ENCODE results near the gene SREBF2. TPM values are rescaled to one million over a fixed set of nuclear protein-coding genes. Genes with fewer than 3 reads are reported as not detected.

Gene SREBF2
- total and polyA plus RNA-seq, 9 of the 15 experiments (the other 6 are each of a cell fraction or from before 2014, with no cell fraction given), result 1.1 to 84.2 (median 26.9) TPM

DNA sequence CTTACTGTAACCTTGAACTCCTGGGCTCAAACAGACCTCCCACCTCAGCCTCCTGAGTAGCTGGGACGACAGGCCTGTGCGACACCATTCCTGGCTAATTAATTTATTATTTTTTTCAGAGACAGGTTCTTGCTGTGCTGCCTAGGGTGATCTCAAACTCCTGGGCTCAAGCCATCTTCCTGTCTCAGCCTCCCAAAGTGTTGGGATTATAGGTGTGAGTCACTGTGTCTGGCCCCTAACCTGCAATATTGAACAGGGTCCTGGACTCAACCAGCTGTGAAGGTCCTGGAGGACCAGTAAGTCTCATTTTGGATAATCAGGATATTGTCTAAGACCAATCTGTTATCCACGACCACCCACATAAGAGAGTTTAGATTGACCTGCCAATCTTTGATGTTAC lies 17.2 kb upstream of the SREBF2 start:
- WGBS (ENCODE audit: insufficient coverage, low coverage, missing lambda C conversion rate), result 95% methylated on average over 3 of the region's 3 CpGs
- Histone ChIP-seq H4K20me1 (replicated peaks; ENCODE audit: control insufficient read depth, insufficient read depth, low read length) (no peaks in the 10 kb centered on the region), H3K4me3 (no peak overlapping the region), H3K4me2 (ENCODE audit: insufficient read depth, low read length) (no peak overlapping the region), H3K27me3 (ENCODE audit: control insufficient read depth in 2 of 2, insufficient read depth in 2 of 2, low read length in 2 of 2) (no peaks in the 10 kb centered on the region), H3K36me3 (ENCODE audit: control insufficient read depth, insufficient read depth, low read length) (peaks cover 48% of the 10 kb centered on the region; the same call in 2 of the 3 replicates), H3K4me1 (replicated peaks in 1 of 2; ENCODE audit: control insufficient read depth in 2 of 2, insufficient read depth in 2 of 2, low read length in 2 of 2) (no peaks in the 10 kb centered on the region; a peak in 1 of 5 replicates), H3K9me1 (ENCODE audit: control insufficient read depth, insufficient read depth, low read length) (peaks cover 5% of the 10 kb centered on the region), H3K27ac (ENCODE audit: extremely low read depth, low read depth, low read length) (no peak overlapping the region), H2AFZ (ENCODE audit: low read depth, low read length) (no peak overlapping the region), H3K79me2 (ENCODE audit: control insufficient read depth, insufficient read depth, low read length) (no peaks in the 10 kb centered on the region), H3K9ac (ENCODE audit: insufficient read depth in 1 of 2, low read depth in 2 of 2, low read length in 2 of 2) (no peak overlapping the region), H3K9me3 (replicated peaks; ENCODE audit: control insufficient read depth, insufficient read depth, low read depth, low read length) (no peaks in the 10 kb centered on the region)
- DNase-seq (ENCODE audit: extremely low read depth in 1 of 4, low spot score in 3 of 4) (no peak), FAIRE-seq (no peak), ATAC-seq (no peak)
- TF ChIP-seq ERF (CRISPR knock-in tag; IDR thresholded peaks at IDR 0.05), result no peak
- TF ChIP-seq, protein P1, sequence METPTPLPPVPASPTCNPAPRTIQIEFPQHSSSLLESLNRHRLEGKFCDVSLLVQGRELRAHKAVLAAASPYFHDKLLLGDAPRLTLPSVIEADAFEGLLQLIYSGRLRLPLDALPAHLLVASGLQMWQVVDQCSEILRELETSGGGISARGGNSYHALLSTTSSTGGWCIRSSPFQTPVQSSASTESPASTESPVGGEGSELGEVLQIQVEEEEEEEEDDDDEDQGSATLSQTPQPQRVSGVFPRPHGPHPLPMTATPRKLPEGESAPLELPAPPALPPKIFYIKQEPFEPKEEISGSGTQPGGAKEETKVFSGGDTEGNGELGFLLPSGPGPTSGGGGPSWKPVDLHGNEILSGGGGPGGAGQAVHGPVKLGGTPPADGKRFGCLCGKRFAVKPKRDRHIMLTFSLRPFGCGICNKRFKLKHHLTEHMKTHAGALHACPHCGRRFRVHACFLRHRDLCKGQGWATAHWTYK (CRISPR knock-in tag; IDR thresholded peaks at IDR 0.05), result no peak
- no peak for TF ChIP-seq KAT2B (IDR thresholded peaks at IDR 0.05; ENCODE audit: low read depth, low read length)
- TF ChIP-seq, protein P2, sequence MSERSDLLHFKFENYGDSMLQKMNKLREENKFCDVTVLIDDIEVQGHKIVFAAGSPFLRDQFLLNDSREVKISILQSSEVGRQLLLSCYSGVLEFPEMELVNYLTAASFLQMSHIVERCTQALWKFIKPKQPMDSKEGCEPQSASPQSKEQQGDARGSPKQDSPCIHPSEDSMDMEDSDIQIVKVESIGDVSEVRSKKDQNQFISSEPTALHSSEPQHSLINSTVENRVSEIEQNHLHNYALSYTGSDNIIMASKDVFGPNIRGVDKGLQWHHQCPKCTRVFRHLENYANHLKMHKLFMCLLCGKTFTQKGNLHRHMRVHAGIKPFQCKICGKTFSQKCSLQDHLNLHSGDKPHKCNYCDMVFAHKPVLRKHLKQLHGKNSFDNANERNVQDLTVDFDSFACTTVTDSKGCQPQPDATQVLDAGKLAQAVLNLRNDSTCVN (CRISPR knock-in tag; IDR thresholded peaks at IDR 0.05), result no peak
- no peak for TF ChIP-seq HDAC6 (IDR thresholded peaks at IDR 0.05; ENCODE audit: low read depth, low read length)
- TF ChIP-seq SRSF1 (IDR thresholded peaks at IDR 0.05; ENCODE audit: low read depth, low read length), result no peak
- no peak for TF ChIP-seq RBM15 (IDR thresholded peaks at IDR 0.05; ENCODE audit: insufficient read depth, low read length)
- TF ChIP-seq ZNF263 (CRISPR knock-in tag; IDR thresholded peaks at IDR 0.05; ENCODE audit: borderline replicate concordance), result no peak
- TF ChIP-seq, protein P3, sequence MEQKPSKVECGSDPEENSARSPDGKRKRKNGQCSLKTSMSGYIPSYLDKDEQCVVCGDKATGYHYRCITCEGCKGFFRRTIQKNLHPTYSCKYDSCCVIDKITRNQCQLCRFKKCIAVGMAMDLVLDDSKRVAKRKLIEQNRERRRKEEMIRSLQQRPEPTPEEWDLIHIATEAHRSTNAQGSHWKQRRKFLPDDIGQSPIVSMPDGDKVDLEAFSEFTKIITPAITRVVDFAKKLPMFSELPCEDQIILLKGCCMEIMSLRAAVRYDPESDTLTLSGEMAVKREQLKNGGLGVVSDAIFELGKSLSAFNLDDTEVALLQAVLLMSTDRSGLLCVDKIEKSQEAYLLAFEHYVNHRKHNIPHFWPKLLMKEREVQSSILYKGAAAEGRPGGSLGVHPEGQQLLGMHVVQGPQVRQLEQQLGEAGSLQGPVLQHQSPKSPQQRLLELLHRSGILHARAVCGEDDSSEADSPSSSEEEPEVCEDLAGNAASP (IDR thresholded peaks at IDR 0.05), result no peak
- no peak for TF ChIP-seq ASH1L (IDR thresholded peaks at IDR 0.05; ENCODE audit: borderline replicate concordance, low read depth, partially characterized antibody)
- no peak for TF ChIP-seq ZNF79 (CRISPR knock-in tag; IDR thresholded peaks at IDR 0.05; ENCODE audit: low read depth)
- CTCF ChIA-PET (ENCODE audit: low intra/inter-chr PET ratio), result no interaction called here
- intact Hi-C loops (cut with micrococcal nuclease) (no loop called here), in situ Hi-C loops (cut with MboI) (no loop called here)
- BruUV-seq (replicated peaks), result no TSS peak
- POLR2A ChIA-PET, result interaction anchor here (1.5 kb wide), 1 partner anchor 16 kb away, joined by 4 read pairs; the partner anchor contains the start of gene CCDC134
